Endodermal cell (in vitro differentiated cells): Measurements from ENCODE around the gene NEB. TPM values are rescaled to one million over a fixed set of nuclear protein-coding genes. Genes with fewer than 3 reads are reported as not detected.
A peak's percentile ranks its signal among the peaks of the same experiment; 100 is the strongest.

Source experiments
- DNase-seq: peaks from one replicate; pipeline ENCODE4 v3.0.0-alpha.2; 2017
- H3K27ac ChIP-seq: 2 replicates; pipeline ENCODE4 v1.5.1; 2013; ENCODE audit warnings: mild to moderate bottlenecking, low read depth, low read length, moderate library complexity
- H3K27me3 ChIP-seq: 2 replicates; pipeline ENCODE4 v1.6.1; 2013; ENCODE audit warnings: mild to moderate bottlenecking, low read length, moderate library complexity; ENCODE audit not compliant: insufficient read depth, control insufficient read depth, poor library complexity, severe bottlenecking
- H3K36me3 ChIP-seq: 2 replicates; pipeline ENCODE4 v1.7.0; 2013; ENCODE audit warnings: mild to moderate bottlenecking, low read length, moderate library complexity; ENCODE audit not compliant: control insufficient read depth, insufficient read depth
- H3K4me1 ChIP-seq: one replicate; pipeline ENCODE4 v1.7.0; 2013; ENCODE audit warnings: low read length; ENCODE audit not compliant: control insufficient read depth, insufficient read depth
- H3K4me3 ChIP-seq: 2 replicates; pipeline ENCODE4 v1.5.1; 2013; ENCODE audit warnings: mild to moderate bottlenecking, low read length, moderate library complexity
- H3K9ac ChIP-seq: 2 replicates; pipeline ENCODE4 v1.6.1; 2013; ENCODE audit warnings: mild to moderate bottlenecking, low read length, moderate library complexity; ENCODE audit not compliant: poor library complexity, severe bottlenecking; ENCODE audit errors: extremely low read depth
- H3K9me3 ChIP-seq: 2 replicates; pipeline ENCODE4 v1.6.1; 2013; ENCODE audit warnings: mild to moderate bottlenecking, low read length, moderate library complexity; ENCODE audit not compliant: control insufficient read depth
- H3K27ac Mint-ChIP-seq: 2 replicates; pipeline ENCODE4 v1.8.0; 2020; ENCODE audit warnings: mixed read lengths
- H3K27me3 Mint-ChIP-seq: 2 replicates; pipeline ENCODE4 v1.8.0; 2021; ENCODE audit warnings: mild to moderate bottlenecking, mixed read lengths; ENCODE audit not compliant: insufficient read depth
- H3K36me3 Mint-ChIP-seq: 2 replicates; pipeline ENCODE4 v1.8.0; 2020; ENCODE audit warnings: low read depth, mixed read lengths
- H3K4me1 Mint-ChIP-seq: 2 replicates; pipeline ENCODE4 v1.8.0; 2020; ENCODE audit warnings: mixed read lengths
- H3K4me3 Mint-ChIP-seq: 2 replicates; pipeline ENCODE4 v1.8.0; 2020; ENCODE audit warnings: mild to moderate bottlenecking, moderate library complexity, mixed read lengths
- H3K9me3 Mint-ChIP-seq: 2 replicates; pipeline ENCODE4 v1.8.0; 2020; ENCODE audit warnings: mild to moderate bottlenecking, mixed read lengths
- WGBS, 2 experiments: methylation state at CpG; one replicate each; pipeline versions ENCODE4 v1.1.5 to v1.1.7; 2013; ENCODE audit warnings: missing lambda C conversion rate in 2 of 2, mixed read lengths in 1 of 2; ENCODE audit not compliant: insufficient coverage in 1 of 2, insufficient read length in 1 of 2; 5-methylcytosine and 5-hydroxymethylcytosine counted together
- total RNA-seq, 2 donors: library from RNA; stranded (reverse); fragmentation: NEBNext Ultra II Directional in 1 of 2; extraction: Animal tissue kit (Norgen Biotek cat#: 25700) in 1 of 2; gene quantifications; 2 replicates in 1 of 2; 3 replicates in 1 of 2; pipeline ENCODE4 v1.2.1, GENCODE V29; 2021
- TF ChIP-seq, protein P1 (sequence below): fragments of 200-600 bp; sonication (generic); conservative IDR thresholded peaks from 2 replicates; pipeline ENCODE4 v1.5.0; 2021; ENCODE audit warnings: antibody characterized with exemption, mild to moderate bottlenecking

NEB gene
- total RNA-seq, 2 donors from 2014 or later: 4.4 to 5.4 TPM

- Mint-ChIP-seq H3K27me3 (no peaks in the 10 kb centered on the region), H3K9me3 (no peaks in the 10 kb centered on the region), H3K4me1 (peaks cover 5% of the 10 kb centered on the region), H3K4me3 (no peak overlapping the region), H3K36me3 (no peaks in the 10 kb centered on the region), H3K27ac (peak overlapping the region; percentile 67)
- Histone ChIP-seq H3K4me1 (no peaks in the 10 kb centered on the region), H3K36me3 (no peaks in the 10 kb centered on the region), H3K4me3 (no peak overlapping the region), H3K9ac (no peak overlapping the region), H3K27ac (no peak overlapping the region), H3K27me3 (no peaks in the 10 kb centered on the region), H3K9me3 (no peaks in the 10 kb centered on the region)
- TF ChIP-seq, protein P1, sequence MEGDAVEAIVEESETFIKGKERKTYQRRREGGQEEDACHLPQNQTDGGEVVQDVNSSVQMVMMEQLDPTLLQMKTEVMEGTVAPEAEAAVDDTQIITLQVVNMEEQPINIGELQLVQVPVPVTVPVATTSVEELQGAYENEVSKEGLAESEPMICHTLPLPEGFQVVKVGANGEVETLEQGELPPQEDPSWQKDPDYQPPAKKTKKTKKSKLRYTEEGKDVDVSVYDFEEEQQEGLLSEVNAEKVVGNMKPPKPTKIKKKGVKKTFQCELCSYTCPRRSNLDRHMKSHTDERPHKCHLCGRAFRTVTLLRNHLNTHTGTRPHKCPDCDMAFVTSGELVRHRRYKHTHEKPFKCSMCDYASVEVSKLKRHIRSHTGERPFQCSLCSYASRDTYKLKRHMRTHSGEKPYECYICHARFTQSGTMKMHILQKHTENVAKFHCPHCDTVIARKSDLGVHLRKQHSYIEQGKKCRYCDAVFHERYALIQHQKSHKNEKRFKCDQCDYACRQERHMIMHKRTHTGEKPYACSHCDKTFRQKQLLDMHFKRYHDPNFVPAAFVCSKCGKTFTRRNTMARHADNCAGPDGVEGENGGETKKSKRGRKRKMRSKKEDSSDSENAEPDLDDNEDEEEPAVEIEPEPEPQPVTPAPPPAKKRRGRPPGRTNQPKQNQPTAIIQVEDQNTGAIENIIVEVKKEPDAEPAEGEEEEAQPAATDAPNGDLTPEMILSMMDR: no peak
- WGBS, 2 experiments: 75% methylated on average over 1 of the region's 1 CpG; no CpG with 5 or more reads in 1 of the 2 experiments
- no peak for DNase-seq
These were observed 213.3 kb downstream of the NEB start for GRCh38 chr2:151520976-151521375.

DNA sequence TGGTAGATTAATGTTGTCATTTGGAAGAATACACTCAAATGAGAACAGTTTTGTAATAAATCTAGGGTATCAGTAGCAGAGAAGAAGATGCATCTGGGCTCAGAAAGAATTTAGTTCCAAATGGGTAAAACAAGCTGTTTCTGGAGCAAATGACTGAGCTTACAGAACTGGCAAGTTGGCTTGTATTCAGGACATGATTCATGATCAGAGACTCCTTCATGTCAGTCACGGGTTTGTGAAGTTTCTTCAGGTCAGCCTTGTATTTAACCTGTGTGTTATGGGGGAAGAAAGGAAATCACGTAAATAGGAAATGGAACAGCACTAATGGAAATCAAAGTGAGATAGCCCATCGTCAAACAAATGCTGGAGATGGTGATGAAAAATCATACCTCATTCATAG, 215.5 kb downstream of the NEB start:
- Histone ChIP-seq H3K9ac (no peak overlapping the region), H3K4me3 (no peak overlapping the region), H3K9me3 (no peaks in the 10 kb centered on the region), H3K27ac (no peak overlapping the region), H3K36me3 (no peaks in the 10 kb centered on the region), H3K27me3 (no peaks in the 10 kb centered on the region), H3K4me1 (no peaks in the 10 kb centered on the region)
- no peak for DNase-seq
- H3K4me1 Mint-ChIP-seq: peaks cover 5% of the 10 kb centered on the region
- TF ChIP-seq, protein P1: no peak
- no peaks in the 10 kb centered on the region for H3K9me3 Mint-ChIP-seq
- no peak overlapping the region for H3K27ac Mint-ChIP-seq
- no peaks in the 10 kb centered on the region for H3K36me3 Mint-ChIP-seq
- no peaks in the 10 kb centered on the region for H3K27me3 Mint-ChIP-seq
- WGBS, 2 experiments: 94 to 100% methylated on average over 1 to 3 of the region's 3 CpGs
- H3K4me3 Mint-ChIP-seq: no peak overlapping the region

GRCh38 chr2:151508519-151508918, 225.8 kb downstream of the NEB start:
- peaks cover 12% of the 10 kb centered on the region for H3K36me3 Mint-ChIP-seq
- Histone ChIP-seq H3K9me3 (no peaks in the 10 kb centered on the region), H3K9ac (no peak overlapping the region), H3K4me3 (no peak overlapping the region), H3K4me1 (no peaks in the 10 kb centered on the region), H3K36me3 (no peaks in the 10 kb centered on the region), H3K27me3 (no peaks in the 10 kb centered on the region), H3K27ac (no peak overlapping the region)
- WGBS, 2 experiments: 92 to 100% methylated on average over 2 to 3 of the region's 3 CpGs
- no peak overlapping the region for H3K4me3 Mint-ChIP-seq
- H3K27ac Mint-ChIP-seq: no peak overlapping the region
- no peaks in the 10 kb centered on the region for H3K27me3 Mint-ChIP-seq
- TF ChIP-seq, protein P1: no peak
- peaks cover 2% of the 10 kb centered on the region for H3K4me1 Mint-ChIP-seq
- no peaks in the 10 kb centered on the region for H3K9me3 Mint-ChIP-seq
- no peak for DNase-seq
